M059J (cell line): ENCODE results near the gene ADGRV1. TPM values are rescaled to one million over a fixed set of nuclear protein-coding genes. Genes with fewer than 3 reads are reported as not detected.
"Not testable (repeated sequence)": the region's sequence is repeated elsewhere in the genome, so short reads cannot be mapped to it uniquely, and the experiment has no call there.

Experiments used
- DNase-seq: peaks from one replicate; pipeline ENCODE4 v3.0.0-alpha.2; 2012; ENCODE audit warnings: low read depth
- total RNA-seq: library from RNA; depleted of rRNA; stranded (reverse); fragments of >200 nt; shearing (Covaris generic); gene quantifications from 2 replicates; pipeline ENCODE4 v1.2.3, GENCODE V29; 2014

ADGRV1 gene
- total RNA-seq, 1 experiment from 2014 or later: 0.47 TPM

DNA sequence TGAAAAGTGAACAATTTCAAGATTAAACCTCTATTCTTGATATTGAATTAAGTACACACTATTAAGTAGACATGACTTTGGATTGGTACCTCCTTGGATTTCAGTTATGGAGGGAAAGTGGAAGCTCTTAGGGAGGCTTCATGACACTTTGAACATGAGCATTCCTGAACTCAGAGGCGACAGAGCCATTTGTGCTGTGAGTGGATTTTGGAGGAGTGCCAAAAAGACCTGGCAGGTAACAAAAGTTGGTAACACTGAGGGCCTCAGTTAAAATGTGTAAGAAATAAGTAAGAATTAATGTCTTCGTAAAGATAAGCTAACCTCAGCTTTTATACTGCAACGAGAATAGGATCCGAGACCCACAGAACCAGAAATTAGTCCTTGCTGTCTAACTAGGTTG, 467.9 kb downstream of the ADGRV1 start:
- DNase-seq: no peak

DNA sequence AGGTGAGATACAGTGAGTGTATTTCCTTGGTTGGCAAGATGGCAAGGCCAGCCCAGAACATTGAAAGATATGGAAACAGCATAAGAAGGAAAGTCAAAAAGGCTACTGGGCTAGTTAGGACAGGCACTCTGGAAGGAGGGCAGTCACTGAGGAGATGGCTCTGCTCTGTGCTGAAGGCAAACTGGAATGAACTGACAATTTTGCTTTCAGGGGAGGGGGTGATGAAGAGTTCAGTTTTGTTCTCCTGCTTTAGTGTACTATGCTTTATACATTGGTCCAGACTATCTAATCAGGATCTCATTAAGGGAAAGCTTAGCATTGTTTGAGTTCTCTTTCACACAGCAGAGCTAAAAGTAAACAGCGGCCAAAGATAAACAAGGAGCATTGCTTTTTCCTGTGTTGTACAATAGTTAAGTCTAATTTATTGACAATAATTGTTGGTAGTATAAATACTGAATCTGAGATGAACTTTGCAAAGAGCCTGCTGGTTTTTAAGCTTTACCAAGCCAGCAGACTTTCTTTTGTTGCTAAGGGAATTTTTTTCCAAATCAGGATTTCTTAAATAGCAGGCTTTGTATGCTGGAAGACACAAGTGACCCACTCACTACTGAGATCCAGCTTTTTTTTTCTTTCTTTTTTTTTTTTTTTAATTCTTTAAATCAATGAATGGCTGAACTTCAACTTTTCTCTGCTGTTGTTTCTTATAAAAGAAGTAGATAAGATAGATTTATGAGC, 469.0 kb downstream of the ADGRV1 start:
- DNase-seq: peak; percentile 9

DNA sequence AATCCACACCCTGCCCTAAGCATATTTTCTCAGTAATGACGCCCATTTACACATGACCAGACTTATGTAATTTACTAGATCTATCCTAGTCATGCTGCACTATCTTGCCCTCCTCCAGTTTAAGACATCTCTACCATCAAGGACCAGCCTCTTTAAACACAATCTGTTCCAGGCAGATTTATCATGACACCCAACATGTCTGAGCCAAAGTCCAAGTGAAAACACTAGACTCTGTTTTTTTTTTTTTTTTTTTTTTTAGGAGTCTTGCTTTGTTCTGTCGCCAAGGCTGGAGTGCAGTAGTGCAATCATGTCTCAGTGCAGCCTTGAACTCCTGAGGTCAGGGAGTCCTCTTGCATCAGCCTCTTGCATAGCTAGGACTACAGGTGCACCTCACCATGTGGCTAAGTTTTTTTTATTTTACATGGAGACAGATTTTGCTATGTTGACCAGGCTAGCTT, 469.9 kb downstream of the ADGRV1 start:
- no peak for DNase-seq

DNA sequence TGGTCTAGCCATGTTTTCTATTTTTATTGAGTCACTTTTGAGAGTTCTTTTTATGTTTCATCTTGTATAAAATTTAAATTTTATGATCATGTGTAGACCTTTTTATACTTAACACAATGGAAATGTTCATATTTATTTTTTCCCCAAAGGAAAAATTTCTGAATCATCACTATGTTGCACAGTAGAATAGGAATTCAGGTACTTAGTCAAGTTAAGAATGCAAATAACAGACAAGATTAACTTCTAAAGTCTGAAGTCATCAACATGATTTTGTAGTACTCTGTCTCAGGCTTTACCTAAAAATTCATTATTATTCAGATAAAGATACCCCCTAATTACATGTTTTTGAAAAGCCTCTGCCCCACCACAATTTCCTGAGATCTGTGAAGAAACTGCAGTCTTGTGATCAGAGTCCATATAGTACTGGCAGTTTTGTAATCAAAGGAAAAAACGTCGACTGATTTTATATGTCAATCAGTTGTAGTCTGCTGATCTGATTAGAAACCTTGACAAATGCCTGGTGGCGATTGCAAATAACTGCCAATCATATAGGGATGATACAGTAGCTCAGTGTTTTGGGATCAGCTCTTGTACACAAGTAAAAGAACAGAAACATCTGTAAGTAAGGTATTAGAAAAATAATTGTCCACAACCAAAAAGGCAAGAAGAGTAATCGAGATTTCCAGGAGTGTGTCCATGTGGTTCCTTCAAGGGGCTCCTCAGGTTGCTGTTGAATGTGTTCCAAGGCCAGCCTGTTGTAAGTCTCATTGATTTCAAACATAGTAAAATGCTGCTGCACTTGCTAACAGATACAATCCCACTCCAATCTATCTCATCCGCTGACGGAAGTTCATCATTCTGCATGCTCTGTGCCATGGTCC, 472.2 kb downstream of the ADGRV1 start:
- no peak for DNase-seq

DNA sequence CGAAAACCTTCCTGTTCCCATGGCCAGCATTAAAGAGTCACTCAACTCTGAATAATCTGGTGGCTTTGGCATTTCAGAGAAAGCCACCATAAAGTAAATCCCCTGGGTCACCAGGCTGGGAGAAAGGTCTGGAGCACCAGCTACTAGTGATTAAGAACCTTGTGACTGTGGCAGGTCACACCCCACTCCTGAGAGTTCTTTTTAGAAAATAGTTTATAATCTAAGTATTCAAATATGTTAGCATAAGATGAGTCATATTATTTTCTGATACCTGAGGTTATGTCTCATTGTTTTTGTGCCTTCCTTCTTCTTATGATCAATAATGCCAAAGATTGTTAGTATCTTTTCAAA, 472.8 kb downstream of the ADGRV1 start:
- DNase-seq: no peak

DNA sequence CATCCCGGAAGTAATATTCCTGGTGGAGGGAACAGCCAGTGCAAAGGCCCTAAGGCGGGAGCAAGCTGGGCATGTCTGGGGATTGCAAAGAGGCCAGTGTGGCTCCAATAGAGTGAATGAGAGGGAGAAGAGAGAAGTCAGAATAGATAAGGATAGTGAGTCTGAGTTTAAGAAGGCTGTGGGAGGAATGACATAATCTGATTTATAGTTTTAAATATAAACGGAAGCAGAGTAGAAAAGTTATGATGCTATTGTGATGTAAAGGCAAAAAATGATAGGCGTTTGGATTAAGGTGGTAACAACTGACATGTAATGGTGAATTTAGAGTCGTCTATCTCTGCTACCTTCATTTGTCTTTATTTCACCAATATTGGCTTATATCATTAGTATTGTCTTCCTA, 473.5 kb downstream of the ADGRV1 start:
- DNase-seq: no peak

DNA sequence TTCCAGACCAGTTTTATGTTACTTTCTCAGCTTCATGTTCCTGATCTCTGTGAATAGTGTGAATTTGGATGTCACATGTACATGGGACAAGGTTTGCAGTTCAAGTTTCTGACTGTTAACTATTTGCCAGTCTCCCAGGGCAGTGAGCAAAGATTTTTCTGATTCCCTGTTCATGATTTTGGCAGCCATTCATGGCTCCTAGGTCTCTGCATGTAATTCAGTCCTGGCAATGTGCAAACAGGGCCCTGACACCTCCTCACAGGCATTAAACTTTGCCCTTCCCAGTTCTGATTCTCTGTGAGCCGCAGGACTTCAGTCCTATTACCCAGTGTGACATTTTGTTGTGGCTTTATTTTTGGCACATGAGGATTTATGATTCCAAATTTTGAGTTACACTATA, 474.8 kb downstream of the ADGRV1 start:
- no peak for DNase-seq

DNA sequence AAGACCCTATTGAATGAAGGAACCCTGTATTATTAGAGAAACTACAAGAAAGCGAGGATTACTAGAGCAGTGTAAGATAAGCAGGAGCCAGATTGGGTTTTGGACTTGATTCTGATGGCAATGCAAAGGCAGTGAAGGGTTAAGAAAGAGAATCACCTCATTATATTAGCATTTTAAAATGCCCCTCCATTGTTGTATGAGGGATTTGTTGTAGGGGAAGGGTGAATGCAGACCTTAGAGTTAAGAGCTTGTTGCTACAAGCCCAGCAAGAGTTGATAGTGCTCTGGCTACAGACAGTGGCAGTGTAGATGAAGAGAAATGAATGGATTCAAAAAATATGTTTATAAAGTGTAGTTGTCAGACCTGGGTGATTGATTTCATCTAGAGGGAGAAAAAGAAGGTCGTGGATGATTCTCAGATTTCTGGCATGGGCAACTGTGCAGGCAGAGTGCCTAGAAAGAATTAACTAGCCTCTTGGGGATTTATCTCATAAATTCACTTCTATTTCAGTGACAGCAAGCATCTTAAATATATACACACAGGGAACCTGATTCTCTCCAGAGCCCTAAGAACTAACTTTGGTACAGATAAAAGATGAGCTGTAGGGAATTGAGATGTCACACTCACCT, 479.7 kb downstream of the ADGRV1 start:
- peak; percentile 24 for DNase-seq

DNA sequence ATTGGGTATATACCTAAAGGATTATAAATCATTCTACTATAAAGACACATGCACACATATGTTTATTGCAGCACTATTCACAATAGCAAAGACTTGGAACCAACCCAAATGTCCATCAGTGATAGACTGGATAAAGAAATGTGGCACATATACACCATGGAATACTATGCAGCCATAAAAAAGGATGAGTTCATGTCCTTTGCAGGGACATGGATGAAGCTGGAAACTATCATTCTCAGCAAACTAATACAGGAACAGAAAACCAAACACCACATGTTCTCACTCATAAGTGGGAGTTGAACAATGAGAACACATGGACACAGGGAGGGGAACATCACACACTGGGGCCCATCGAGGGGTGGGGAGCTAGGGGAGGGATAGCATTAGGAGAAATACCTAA, 482.5 kb downstream of the ADGRV1 start:
- not testable (repeated sequence) for DNase-seq

DNA sequence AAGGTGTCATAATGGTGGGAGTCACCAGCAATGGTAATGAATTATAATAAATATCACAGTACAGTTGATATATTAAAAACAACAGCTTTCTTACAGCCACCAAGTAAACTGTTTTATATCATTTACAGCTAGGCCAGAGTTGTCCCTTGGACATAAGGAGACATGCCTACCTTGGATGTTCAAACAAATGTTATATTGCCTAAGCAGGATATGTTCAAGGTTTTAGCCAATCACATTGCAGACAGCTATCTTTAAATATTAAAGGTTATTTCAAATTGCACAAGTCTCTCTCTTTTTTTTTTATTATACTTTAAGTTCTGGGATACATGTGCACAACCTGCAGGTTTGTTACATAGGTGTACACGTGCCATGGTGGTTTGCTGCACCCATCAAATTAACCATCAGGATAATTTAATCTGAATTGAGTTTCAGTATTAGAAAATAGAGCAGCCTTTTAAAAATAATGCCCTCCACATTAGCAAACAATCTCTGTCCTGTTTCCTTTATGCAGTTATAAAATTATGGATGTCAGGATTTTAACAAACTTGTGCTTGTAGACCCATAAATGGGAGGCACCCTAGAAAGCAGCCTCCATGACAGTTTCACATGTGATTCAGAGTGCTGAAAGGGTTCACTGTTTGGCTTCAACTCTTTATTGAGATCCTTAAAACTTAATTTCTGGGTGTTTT, 483.8 kb downstream of the ADGRV1 start:
- no peak for DNase-seq

DNA sequence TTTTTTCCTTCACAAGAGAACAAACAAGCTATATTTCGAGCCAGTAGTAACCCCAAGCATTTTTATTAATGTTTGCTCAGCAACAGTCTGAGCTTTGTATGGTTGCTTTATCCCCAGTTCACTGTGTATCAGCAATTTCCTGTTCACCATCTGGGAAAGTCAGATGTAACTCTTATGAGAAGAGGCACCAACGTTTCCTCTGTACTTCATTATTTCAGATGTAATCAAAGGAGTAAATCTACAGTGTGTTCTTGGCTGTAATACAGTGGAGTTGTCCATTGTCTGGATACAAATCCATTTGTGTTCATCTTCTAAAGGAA, 484.3 kb downstream of the ADGRV1 start:
- no peak for DNase-seq

DNA sequence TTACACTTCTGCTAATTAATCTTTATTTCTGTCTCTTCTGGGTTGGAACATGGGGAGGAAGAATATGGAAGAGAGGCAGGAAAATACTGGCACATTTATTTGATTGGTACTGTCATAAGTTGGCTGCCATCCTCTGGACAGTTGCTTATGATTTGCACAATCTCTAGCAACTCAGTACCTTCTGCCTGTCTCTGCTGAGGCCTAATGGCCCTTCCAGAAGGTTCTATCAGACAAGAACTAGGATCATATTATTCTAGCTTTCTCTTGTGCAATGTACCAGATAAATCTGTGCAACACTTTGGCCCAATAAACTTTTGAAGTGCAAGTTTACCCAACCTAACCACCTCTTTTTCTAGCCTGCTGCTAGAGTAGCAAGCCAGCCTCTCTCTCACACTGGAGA, 489.5 kb downstream of the ADGRV1 start:
- no peak for DNase-seq

DNA sequence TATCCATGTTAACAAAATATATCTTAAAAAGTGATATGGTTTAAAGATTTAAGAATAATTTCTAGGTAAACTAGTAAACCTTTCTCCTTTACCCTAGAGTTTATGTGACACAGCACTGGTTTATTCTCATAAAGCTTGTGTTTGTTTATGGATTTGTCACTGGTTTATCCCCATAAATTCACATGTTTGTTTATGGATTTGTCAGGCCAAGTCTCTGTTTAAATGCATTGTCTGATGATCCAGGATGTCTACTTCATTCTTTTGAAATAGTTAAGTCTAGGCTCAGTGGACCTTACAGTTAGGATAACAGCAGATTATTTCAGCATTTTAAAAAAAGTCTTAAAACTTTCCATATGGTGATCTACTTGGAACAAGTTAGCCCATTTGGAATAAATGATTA, 490.5 kb downstream of the ADGRV1 start:
- peak; percentile 33 for DNase-seq

DNA sequence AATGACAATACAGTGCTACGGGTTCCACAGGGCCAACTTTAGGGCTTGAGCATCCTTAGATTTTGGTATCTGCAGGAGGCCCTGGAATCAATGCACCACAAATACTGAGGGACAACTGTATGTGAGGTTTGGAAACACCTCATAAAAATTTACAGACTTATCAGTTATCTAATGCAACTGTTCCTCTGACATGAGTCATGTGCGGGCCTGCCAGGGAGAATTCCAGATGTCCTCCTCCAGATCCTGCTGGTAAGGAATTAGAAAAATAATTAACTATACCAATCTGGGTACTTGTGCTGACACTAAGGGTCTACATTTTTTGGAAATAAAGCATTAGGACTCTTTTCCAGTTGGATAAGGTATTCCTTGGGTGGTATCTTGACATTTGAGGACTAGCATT, 491.2 kb downstream of the ADGRV1 start:
- DNase-seq: peak; percentile 60

DNA sequence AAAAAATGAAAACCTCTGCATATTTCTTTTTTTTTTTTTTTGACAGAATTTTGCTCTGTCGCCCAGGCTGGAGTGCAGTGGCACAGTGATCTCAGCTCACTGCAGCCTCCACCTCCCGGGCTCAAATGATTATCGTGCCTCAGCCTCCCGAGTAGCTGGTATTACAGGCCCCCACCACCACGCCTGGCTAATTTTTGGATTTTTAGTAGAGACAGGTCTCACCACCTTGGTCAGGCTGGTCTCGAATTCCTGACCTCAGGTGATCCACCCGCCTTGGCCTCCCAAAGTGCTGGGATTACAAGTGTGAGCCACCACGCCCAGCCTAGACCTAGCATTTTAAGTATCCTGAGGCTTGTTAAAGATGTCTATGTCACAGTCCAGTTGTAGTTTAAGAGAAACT, 493.8 kb downstream of the ADGRV1 start:
- DNase-seq: not testable (repeated sequence)

DNA sequence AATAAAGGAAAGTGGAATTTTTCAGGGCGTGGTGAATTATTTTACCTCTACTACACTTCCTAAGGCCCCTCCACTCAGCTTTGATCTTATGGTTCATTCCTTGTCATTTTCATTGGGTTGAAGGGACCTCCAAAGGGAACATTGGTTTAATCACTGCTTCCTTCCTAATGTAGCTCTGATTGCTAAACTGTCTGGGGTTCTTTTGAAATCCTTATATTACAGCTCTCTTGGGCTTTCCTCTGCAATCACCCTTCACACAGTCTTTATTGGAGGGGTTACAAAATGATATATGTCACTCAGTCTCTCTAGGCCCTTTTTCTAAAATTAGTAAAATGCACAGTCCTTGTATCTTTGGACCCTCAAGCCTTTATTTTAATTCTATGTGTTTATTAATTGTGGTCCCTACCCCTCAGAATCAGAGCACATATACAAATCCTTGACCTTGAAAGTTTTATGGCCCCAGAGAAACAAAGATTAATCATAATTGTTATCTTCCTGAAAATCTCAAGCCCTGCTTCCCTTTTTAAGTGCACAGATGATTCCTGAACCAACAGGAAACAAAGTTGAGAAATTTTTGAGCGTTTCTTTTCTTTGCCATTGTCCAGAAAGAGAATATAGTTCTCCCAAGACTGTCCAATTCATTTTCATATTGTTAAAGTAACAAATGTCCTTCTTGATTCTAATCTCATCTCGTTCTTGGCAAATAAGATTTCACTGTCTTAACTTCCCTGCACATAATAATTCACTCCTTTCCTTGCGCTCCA, 494.6 kb downstream of the ADGRV1 start:
- DNase-seq: no peak

DNA sequence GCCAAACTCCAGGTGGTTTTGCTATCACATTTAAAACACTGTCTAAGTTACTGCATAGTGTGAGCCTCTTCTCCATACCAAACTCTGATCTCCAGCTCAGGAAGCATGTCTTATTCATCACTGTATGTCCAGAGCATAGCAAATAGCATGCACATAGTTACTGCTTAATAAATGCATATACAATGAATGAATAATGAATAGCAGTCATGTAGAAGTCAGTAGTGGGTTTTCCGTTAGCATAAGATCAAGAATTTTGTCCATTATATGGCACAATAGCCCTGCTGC, 495.1 kb downstream of the ADGRV1 start:
- no peak for DNase-seq

DNA sequence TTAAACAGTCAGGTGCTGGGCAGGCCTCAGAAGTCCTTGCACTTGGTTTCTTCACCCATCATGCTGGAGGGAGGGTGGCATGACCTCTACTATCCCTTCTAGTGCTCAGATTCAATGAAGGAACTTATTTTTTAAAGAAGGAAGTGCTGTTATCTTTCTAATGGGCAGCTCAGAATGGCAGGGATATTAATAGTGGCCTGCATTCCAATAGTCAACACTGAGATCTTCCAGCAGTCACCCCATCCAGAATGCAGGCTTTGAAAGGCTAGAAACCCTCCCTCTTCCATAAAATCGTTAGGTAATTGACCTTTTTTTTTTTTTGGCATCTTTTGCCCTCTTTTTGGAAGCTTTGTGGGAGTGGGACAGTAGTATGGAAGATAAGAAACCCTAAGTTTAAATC, 499.6 kb downstream of the ADGRV1 start:
- DNase-seq: no peak

DNA sequence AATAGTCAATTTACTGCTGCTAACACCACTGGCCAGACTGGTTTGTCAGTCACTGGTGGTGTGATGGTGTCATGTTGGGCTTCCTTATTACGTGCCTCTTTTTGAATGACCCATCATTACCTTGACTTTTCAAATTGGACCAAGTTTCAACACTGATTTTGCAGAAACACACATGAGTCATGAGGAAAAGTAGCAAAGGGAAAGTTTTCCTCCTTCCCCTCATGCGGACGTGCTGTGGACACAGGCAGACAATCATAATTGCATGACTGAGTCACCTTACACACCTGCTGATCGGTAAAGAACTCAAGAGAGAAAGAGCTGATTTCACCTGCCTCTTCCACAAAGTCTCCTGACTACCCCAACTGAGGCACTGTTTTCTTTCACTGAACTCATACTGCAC, 500.0 kb downstream of the ADGRV1 start:
- peak; percentile 29 for DNase-seq

DNA sequence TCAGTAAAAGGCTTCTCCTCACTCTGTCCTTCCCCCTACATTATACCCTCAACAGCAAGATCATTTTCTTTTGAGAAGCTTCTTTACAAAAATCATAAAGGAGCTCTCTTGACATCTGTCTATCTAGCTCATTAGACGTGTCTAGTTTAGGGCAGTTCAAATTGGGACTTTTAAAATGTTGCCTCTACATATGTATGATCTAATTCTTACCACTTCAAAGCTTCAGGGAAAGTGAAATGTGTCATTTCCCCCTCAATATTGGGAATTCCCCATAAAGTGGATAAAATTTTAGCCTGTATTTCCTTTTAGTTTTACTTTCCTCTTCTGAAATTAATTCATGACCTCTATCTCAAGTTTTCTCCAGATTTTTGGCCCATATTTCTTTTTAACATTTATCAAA, 500.8 kb downstream of the ADGRV1 start:
- DNase-seq: no peak

DNA sequence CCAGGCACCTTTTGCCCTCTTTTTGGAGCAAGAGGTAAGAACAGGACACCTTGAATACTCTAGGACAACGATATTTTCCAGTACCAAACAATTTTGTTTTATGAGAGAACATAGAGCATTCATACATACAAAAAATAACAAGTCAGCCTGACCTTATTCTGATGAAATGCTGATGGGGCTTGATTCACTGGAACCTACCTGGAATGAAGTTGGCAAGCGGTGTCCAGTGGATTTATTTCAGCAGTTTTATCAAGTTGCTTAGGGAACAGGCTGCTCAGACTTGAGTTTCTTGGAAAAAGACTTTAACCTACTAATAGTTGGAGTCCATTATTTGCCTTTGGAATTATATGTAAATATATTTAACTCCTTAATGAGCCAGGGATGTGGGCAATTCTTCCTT, 502.5 kb downstream of the ADGRV1 start:
- DNase-seq: no peak
